Calu3 (cell line): Measurements from ENCODE around the gene GALNT12. TPM values are rescaled to one million over a fixed set of nuclear protein-coding genes. Genes with fewer than 3 reads are reported as not detected.

Experiments used
- BruUV-seq: library from RNA; stranded (reverse); fragments of 400-500 nt; replicated peaks from 2 replicates; lab custom pipeline; 2021; lab: Mats Ljungman, UMichigan
- CTCF ChIA-PET: fragments of 300-600 bp; sonication (Branson Sonifier 250); formaldehyde crosslinking; loops from one replicate; lab custom pipeline; 2022; ENCODE audit warnings: antibody characterized with exemption; lab: Charles Lee
- DNase-seq: peaks from one replicate; pipeline ENCODE4 v3.0.0; 2022
- H3K27ac Mint-ChIP-seq: one replicate; pipeline ENCODE4 v1.8.0; 2022; ENCODE audit warnings: mixed read lengths; ENCODE audit not compliant: unreplicated experiment
- H3K27me3 Mint-ChIP-seq: one replicate; pipeline ENCODE4 v1.8.0; 2022; ENCODE audit warnings: mixed read lengths; ENCODE audit not compliant: unreplicated experiment
- H3K36me3 Mint-ChIP-seq: one replicate; pipeline ENCODE4 v1.8.0; 2022; ENCODE audit warnings: mild to moderate bottlenecking, moderate library complexity, mixed read lengths; ENCODE audit not compliant: insufficient read depth, unreplicated experiment
- H3K4me1 Mint-ChIP-seq: one replicate; pipeline ENCODE4 v1.8.0; 2022; ENCODE audit warnings: mild to moderate bottlenecking, low read depth, mixed read lengths; ENCODE audit not compliant: unreplicated experiment
- H3K4me3 Mint-ChIP-seq: one replicate; pipeline ENCODE4 v1.8.0; 2022; ENCODE audit warnings: mild to moderate bottlenecking, low read depth, moderate library complexity, mixed read lengths; ENCODE audit not compliant: unreplicated experiment
- H3K9me3 Mint-ChIP-seq: one replicate; pipeline ENCODE4 v1.8.0; 2022; ENCODE audit warnings: low read depth, mixed read lengths; ENCODE audit not compliant: unreplicated experiment
- CTCF ChIP-seq: fragments of 200-600 bp; IDR thresholded peaks from one replicate; pipeline ENCODE4 v1.8.0; 2022; ENCODE audit warnings: antibody characterized with exemption; ENCODE audit not compliant: unreplicated experiment
- intact Hi-C: fragments of 100-400 bp; cut with micrococcal nuclease; formaldehyde crosslinking; loops from one replicate; pipeline ENCODE4 v1.10.0; 2022; ENCODE audit not compliant: unreplicated experiment
- total RNA-seq: library from RNA; stranded (reverse); gene quantifications from 2 replicates; pipeline ENCODE4 v1.2.3, GENCODE V29; 2022

Gene GALNT12
- total RNA-seq, 1 experiment from 2014 or later, result 49.2 TPM

- no TSS peak for BruUV-seq
- H3K36me3 Mint-ChIP-seq, result no peaks in the 10 kb centered on the region
- CTCF ChIA-PET, result no interaction called here
- intact Hi-C loops, result no loop called here
- TF ChIP-seq CTCF, result no peak
- no peak overlapping the region for H3K27ac Mint-ChIP-seq
- DNase-seq, result no peak
- H3K4me3 Mint-ChIP-seq, result no peak overlapping the region
- H3K27me3 Mint-ChIP-seq, result peaks cover 48% of the 10 kb centered on the region
- H3K9me3 Mint-ChIP-seq, result peaks cover 2% of the 10 kb centered on the region
- no peaks in the 10 kb centered on the region for H3K4me1 Mint-ChIP-seq
Measured at GRCh38 chr9:98892288-98892687, 84.8 kb downstream of the GALNT12 start.

- no peaks in the 10 kb centered on the region for H3K36me3 Mint-ChIP-seq
- no peak for DNase-seq
- CTCF ChIA-PET, result no interaction called here
- H3K4me3 Mint-ChIP-seq, result no peak overlapping the region
- no TSS peak for BruUV-seq
- peaks cover 44% of the 10 kb centered on the region for H3K27me3 Mint-ChIP-seq
- H3K4me1 Mint-ChIP-seq, result no peaks in the 10 kb centered on the region
- intact Hi-C loops, result no loop called here
- peaks cover 2% of the 10 kb centered on the region for H3K9me3 Mint-ChIP-seq
- TF ChIP-seq CTCF, result no peak
- H3K27ac Mint-ChIP-seq, result no peak overlapping the region
Measured at GRCh38 chr9:98892690-98893089, 85.2 kb downstream of the GALNT12 start.

- TF ChIP-seq CTCF, result no peak
- intact Hi-C loops, result no loop called here
- no peaks in the 10 kb centered on the region for H3K36me3 Mint-ChIP-seq
- peaks cover 29% of the 10 kb centered on the region for H3K27me3 Mint-ChIP-seq
- no peaks in the 10 kb centered on the region for H3K4me1 Mint-ChIP-seq
- H3K4me3 Mint-ChIP-seq, result no peak overlapping the region
- peaks cover 2% of the 10 kb centered on the region for H3K9me3 Mint-ChIP-seq
- BruUV-seq, result no TSS peak
- H3K27ac Mint-ChIP-seq, result no peak overlapping the region
- CTCF ChIA-PET, result no interaction called here
- DNase-seq, result no peak
Measured at GRCh38 chr9:98894171-98894570, 86.7 kb downstream of the GALNT12 start.

GRCh38 chr9:98894761-98895160 lies 87.3 kb downstream of the GALNT12 start:
- intact Hi-C loops, result no loop called here
- BruUV-seq, result no TSS peak
- no peak for DNase-seq
- Mint-ChIP-seq H3K4me3 (no peak overlapping the region), H3K4me1 (no peaks in the 10 kb centered on the region), H3K36me3 (no peaks in the 10 kb centered on the region), H3K27ac (no peak overlapping the region), H3K9me3 (peaks cover 2% of the 10 kb centered on the region), H3K27me3 (peaks cover 28% of the 10 kb centered on the region)
- TF ChIP-seq CTCF, result no peak
- CTCF ChIA-PET, result no interaction called here
